H1 (cell line): Measurements from ENCODE around the gene GLI1. TPM values are rescaled to one million over a fixed set of nuclear protein-coding genes. Genes with fewer than 3 reads are reported as not detected.
A peak's percentile ranks its signal among the peaks of the same experiment; 100 is the strongest.

ENCODE experiments used
- CTCF ChIA-PET: fragments of 300-600 bp; sonication (Branson Sonifier 250); formaldehyde crosslinking; loops from one replicate; lab custom pipeline; 2021; ENCODE audit not compliant: partially characterized antibody; lab: Charles Lee
- POLR2A ChIA-PET: fragments of 300-600 bp; sonication (Branson Sonifier 250); formaldehyde crosslinking; loops from one replicate; lab custom pipeline; 2021; ENCODE audit warnings: inconsistent platforms; ENCODE audit not compliant: partially characterized antibody; lab: Charles Lee
- DNase-seq, 2 experiments: peaks; one replicate each; pipeline versions ENCODE4 v3.0.0 to v3.0.0-alpha.2; 2010 to 2022; ENCODE audit warnings: low spot score in 2 of 2, low read depth in 1 of 2, mixed read lengths in 1 of 2
- FAIRE-seq: peaks from 2 replicates; lab custom pipeline; 2011; peaks lifted over from hg19 to GRCh38; lab: Jason Lieb, UNC
- H2AFZ ChIP-seq: 2 replicates; pipeline ENCODE4 v1.8.1; 2012; ENCODE audit warnings: low read length, inconsistent platforms
- H2AK5ac ChIP-seq: 2 replicates; pipeline ENCODE4 v1.6.1; 2013; ENCODE audit warnings: low read depth, low read length
- H2BK120ac ChIP-seq: replicated peaks from 2 replicates; pipeline ENCODE3; 2013; ENCODE audit warnings: low read depth, low read length, inconsistent platforms
- H2BK12ac ChIP-seq: 2 replicates; pipeline ENCODE4 v1.6.1; 2013; ENCODE audit warnings: low read depth, low read length
- H2BK15ac ChIP-seq: 2 replicates; pipeline ENCODE4 v1.6.1; 2013; ENCODE audit warnings: low read length
- H2BK20ac ChIP-seq: 2 replicates; pipeline ENCODE4 v1.6.1; 2013; ENCODE audit warnings: low read length
- H2BK5ac ChIP-seq: 2 replicates; pipeline ENCODE4 v1.6.1; 2013; ENCODE audit warnings: low read depth, low read length
- H3K14ac ChIP-seq: 2 replicates; pipeline ENCODE4 v1.6.1; 2013; ENCODE audit warnings: inconsistent platforms; ENCODE audit not compliant: insufficient read length
- H3K18ac ChIP-seq: 2 replicates; pipeline ENCODE4 v1.6.1; 2013; ENCODE audit warnings: low read length; ENCODE audit errors: extremely low read depth
- H3K23ac ChIP-seq: 2 replicates; pipeline ENCODE4 v1.6.1; 2013; ENCODE audit warnings: inconsistent platforms; ENCODE audit not compliant: insufficient read length
- H3K23me2 ChIP-seq: 2 replicates; pipeline ENCODE4 v1.6.1; 2013; ENCODE audit warnings: low read depth, low read length
- H3K27ac ChIP-seq: 2 replicates; pipeline ENCODE4 v1.6.1; 2011; ENCODE audit warnings: low read depth, low read length, inconsistent platforms
- H3K27me3 ChIP-seq, 4 experiments: replicated peaks in 1 of 4; 1 replicate in 1 of 4; 2 replicates in 3 of 4; pipeline versions ENCODE4 v1.6.1 to v1.8.1; 2011 to 2013; ENCODE audit warnings: low read length in 3 of 4, mild to moderate bottlenecking in 3 of 4, inconsistent platforms in 2 of 4, mixed read lengths in 2 of 4, moderate library complexity in 1 of 4; ENCODE audit not compliant: control insufficient read depth in 3 of 4, insufficient read depth in 3 of 4; ENCODE audit errors: extremely low read depth in 1 of 4
- H3K36me3 ChIP-seq, 4 experiments: 2 replicates each; pipeline versions ENCODE4 v1.6.1 to v1.8.1; 2011 to 2013; ENCODE audit warnings: mild to moderate bottlenecking in 4 of 4, low read length in 3 of 4, moderate library complexity in 2 of 4, control low read depth in 1 of 4, inconsistent platforms in 1 of 4; ENCODE audit not compliant: insufficient read depth in 4 of 4, control insufficient read depth in 2 of 4
- H3K4ac ChIP-seq: replicated peaks from 2 replicates; pipeline ENCODE3; 2013; ENCODE audit warnings: low read length, low read depth, mixed read lengths, inconsistent platforms; ENCODE audit not compliant: insufficient read length
- H3K4me1 ChIP-seq, 4 experiments: replicated peaks in 1 of 4; 1 replicate in 1 of 4; 2 replicates in 3 of 4; pipeline versions ENCODE4 v1.6.1 to v1.8.1; 2011 to 2013; ENCODE audit warnings: low read length in 3 of 4, inconsistent platforms in 2 of 4, mixed read lengths in 1 of 4; ENCODE audit not compliant: insufficient read depth in 4 of 4, control insufficient read depth in 3 of 4
- H3K4me2 ChIP-seq, 2 experiments: 2 replicates each; pipeline versions ENCODE4 v1.6.1 to v1.8.1; 2011 to 2013; ENCODE audit warnings: low read depth in 2 of 2, low read length in 2 of 2, control low read depth in 1 of 2, inconsistent platforms in 1 of 2, mild to moderate bottlenecking in 1 of 2; ENCODE audit not compliant: insufficient read depth in 1 of 2
- H3K4me3 ChIP-seq, 4 experiments: fragments of 200-600, 300-600 bp in 1 of 4; sonication (generic), shearing (Covaris generic), sonication (Bioruptor Twin) in 1 of 4; 2 replicates each; pipeline versions ENCODE4 v1.5.1 to v1.8.1; 2011 to 2016; ENCODE audit warnings: low read length in 4 of 4, low read depth in 3 of 4, control low read depth in 2 of 4, inconsistent platforms in 2 of 4, mild to moderate bottlenecking in 2 of 4, mixed read lengths in 1 of 4, moderate library complexity in 1 of 4; ENCODE audit not compliant: insufficient read depth in 2 of 4; ENCODE audit errors: extremely low read depth in 1 of 4
- H3K56ac ChIP-seq: replicated peaks from 2 replicates; pipeline ENCODE3; 2013; ENCODE audit warnings: low read depth, mild to moderate bottlenecking, mixed read lengths, low read length, inconsistent platforms; ENCODE audit not compliant: insufficient read length
- H3K79me1 ChIP-seq: 2 replicates; pipeline ENCODE4 v1.6.1; 2013; ENCODE audit warnings: low read depth, low read length, control low read depth
- H3K79me2 ChIP-seq, 2 experiments: 2 replicates each; pipeline versions ENCODE4 v1.6.1 to v1.8.1; 2012 to 2013; ENCODE audit warnings: low read length in 2 of 2, mild to moderate bottlenecking in 2 of 2, inconsistent platforms in 1 of 2; ENCODE audit not compliant: insufficient read depth in 2 of 2, control insufficient read depth in 1 of 2
- H3K9ac ChIP-seq, 4 experiments: replicated peaks in 1 of 4; 1 replicate in 1 of 4; 2 replicates in 3 of 4; pipeline versions ENCODE4 v1.6.1 to v1.8.1; 2011 to 2013; ENCODE audit warnings: low read depth in 3 of 4, low read length in 3 of 4, control low read depth in 2 of 4, mild to moderate bottlenecking in 2 of 4, moderate library complexity in 2 of 4, inconsistent platforms in 1 of 4; ENCODE audit errors: extremely low read depth in 1 of 4
- H3K9me3 ChIP-seq, 2 experiments: 2 replicates each; pipeline versions ENCODE4 v1.6.1 to v1.8.1; 2012 to 2013; ENCODE audit warnings: mild to moderate bottlenecking in 2 of 2, moderate library complexity in 2 of 2, control low read depth in 1 of 2, inconsistent platforms in 1 of 2, low read depth in 1 of 2, low read length in 1 of 2, mixed read lengths in 1 of 2; ENCODE audit not compliant: insufficient read depth in 2 of 2
- H4K20me1 ChIP-seq, 2 experiments: replicated peaks in 1 of 2; 2 replicates each; pipeline versions ENCODE3 to v1.8.1; 2011 to 2013; ENCODE audit warnings: inconsistent platforms in 2 of 2, low read length in 2 of 2, mild to moderate bottlenecking in 1 of 2; ENCODE audit not compliant: insufficient read depth in 2 of 2, control insufficient read depth in 1 of 2
- H4K5ac ChIP-seq: 2 replicates; pipeline ENCODE4 v1.6.1; 2013; ENCODE audit warnings: low read length, low read depth, mixed read lengths, inconsistent platforms; ENCODE audit not compliant: insufficient read length
- H4K8ac ChIP-seq: 2 replicates; pipeline ENCODE4 v1.8.0; 2013; ENCODE audit warnings: mild to moderate bottlenecking, moderate library complexity, low read length, inconsistent platforms; ENCODE audit not compliant: insufficient read depth; ENCODE audit errors: extremely low read depth
- H4K91ac ChIP-seq: replicated peaks from 2 replicates; pipeline ENCODE3; 2013; ENCODE audit warnings: low read length, mixed read lengths, inconsistent platforms; ENCODE audit not compliant: insufficient read length
- MAFK ChIP-seq: IDR thresholded peaks from 2 replicates; pipeline ENCODE4 v1.6.1; 2012; ENCODE audit warnings: low read depth, mild to moderate bottlenecking, improper control_type of control experiment, low read length
- POLR2A ChIP-seq, 2 experiments: IDR thresholded peaks; 1 replicate in 1 of 2; 2 replicates in 1 of 2; pipeline ENCODE4 v1.6.1; 2011; ENCODE audit warnings: low read depth in 2 of 2, low read length in 2 of 2, mild to moderate bottlenecking in 2 of 2; ENCODE audit errors: control extremely low read depth in 1 of 2
- POU5F1 ChIP-seq: IDR thresholded peaks from 2 replicates; pipeline ENCODE4 v1.6.1; 2011; ENCODE audit warnings: low read depth, mild to moderate bottlenecking, low read length, moderate library complexity
- WGBS, 2 experiments: shearing (Covaris generic) in 1 of 2; methylation state at CpG; one replicate each; pipeline versions ENCODE4 v1.1.6 to v1.1.7; 2013 to 2015; ENCODE audit warnings: low lambda C conversion rate in 2 of 2, mixed read lengths in 2 of 2, inconsistent platforms in 1 of 2, low coverage in 1 of 2, missing lambda C conversion rate in 1 of 2; ENCODE audit not compliant: insufficient replicate concordance in 2 of 2, insufficient coverage in 1 of 2, insufficient read length in 1 of 2; ENCODE audit errors: extremely low coverage in 1 of 2, missing lambda C conversion rate in 1 of 2; 5-methylcytosine and 5-hydroxymethylcytosine counted together
- polyA plus RNA-seq, 7 experiments: library from polyadenylated mRNA; depleted of rRNA in 3 of 7; stranded (reverse) in 5 of 7; unstranded in 2 of 7; fragments of >200 nt in 5 of 7; fragments of 200-250 nt in 2 of 7; gene quantifications; 1 replicate in 5 of 7; 2 replicates in 1 of 7; 4 replicates in 1 of 7; pipeline versions ENCODE4 v1.2.1 to v1.2.3, GENCODE V29; 2011 to 2013; ENCODE audit warnings: missing spikeins in 2 of 7, mixed read lengths in 2 of 7
- total RNA-seq: library from RNA; stranded (reverse); fragmentation: NEBNext Ultra II Directional; extraction: Animal tissue kit (Norgen Biotek cat#: 25700); gene quantifications from 2 replicates; pipeline ENCODE4 v1.2.1, GENCODE V29; 2021

Gene GLI1
- total and polyA plus RNA-seq, 2 of the 8 experiments (the other 6 are each of a cell fraction or from before 2014, with no cell fraction given) = 23.5 to 25.3 TPM

DNA sequence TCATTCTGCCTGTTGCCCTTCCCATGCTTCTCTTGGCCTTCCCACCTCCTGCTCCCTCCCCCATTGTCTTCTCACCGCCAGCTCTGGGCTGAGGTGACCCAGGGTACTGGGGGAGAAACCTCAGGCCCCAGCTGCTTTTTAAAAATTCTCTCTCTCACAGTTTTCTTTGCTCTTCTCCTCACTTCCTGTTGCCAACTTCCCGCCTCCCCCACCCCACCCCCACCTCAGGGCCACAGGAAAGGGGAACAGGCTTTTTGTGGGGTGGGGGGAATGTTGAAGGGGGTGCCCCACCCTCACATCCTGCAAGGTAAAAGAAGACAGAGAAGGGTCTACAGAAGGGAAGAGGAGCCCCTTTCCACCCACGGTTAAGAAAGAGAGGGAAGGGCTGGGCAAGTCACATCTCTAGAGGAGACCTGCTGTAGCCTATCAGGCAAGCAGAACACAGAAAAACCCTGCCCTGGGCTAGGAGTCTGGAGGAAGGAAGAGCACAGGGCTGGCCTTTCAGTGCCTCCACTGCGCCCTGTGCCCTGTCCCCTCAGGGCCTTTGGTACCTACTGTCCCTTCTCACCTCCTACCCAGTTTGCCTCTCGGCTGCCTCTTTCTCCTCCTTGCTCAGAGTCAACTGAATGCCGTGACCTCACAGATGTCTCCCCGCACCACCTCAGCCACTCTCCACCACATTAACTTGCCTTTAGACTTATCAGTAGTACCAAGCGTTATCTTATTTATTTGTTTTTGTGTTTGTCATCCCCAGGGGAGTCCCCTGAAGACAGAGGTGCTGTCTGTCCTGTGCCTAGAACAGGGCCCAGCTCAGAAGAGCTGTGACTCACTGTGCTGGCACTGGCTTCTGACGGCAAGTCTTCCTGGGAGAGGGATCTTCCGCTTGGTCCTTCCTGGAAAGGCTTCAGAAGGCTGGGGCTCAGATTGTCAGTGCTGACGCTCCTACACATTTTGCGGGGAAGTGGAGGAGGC, 18.4 kb downstream of the GLI1 start:
- H3K9ac ChIP-seq = no peak overlapping the region
- H3K27me3 ChIP-seq = peaks cover 20 to 43% (median 40%) of the 10 kb centered on the region in 4 experiments
- no peaks in the 10 kb centered on the region for H3K79me2 ChIP-seq
- H3K56ac ChIP-seq = no peak overlapping the region
- no peak overlapping the region for H2AFZ ChIP-seq
- DNase-seq (no peak), FAIRE-seq (no peak)
- no peak overlapping the region for H2BK120ac ChIP-seq
- peak overlapping the region; percentile 36; the same call in 1 of the 2 replicates for H2BK15ac ChIP-seq
- ChIA-PET POLR2A (interaction anchor here (1.1 to 1.4 kb wide), 3 partner anchors 48 to 237 kb away, joined by 3 to 5 read pairs (median 4); partner anchors contain the start of gene DCTN2), CTCF (interaction anchor here (1.0 to 25.1 kb wide), 6 partner anchors 9 to 251 kb away, joined by 4 to 441 read pairs (median 6); partner anchors contain the start of genes GLI1, INHBE and MARS1)
- WGBS, 2 experiments = 88% methylated on average over 10 of the region's 12 CpGs; no CpG with 5 or more reads in 1 of the 2 experiments
- H4K8ac ChIP-seq = peak overlapping the region; percentile 11; the same call in 1 of the 2 replicates
- peak overlapping the region; percentile 24; the same call in 1 of the 2 replicates for H3K18ac ChIP-seq
- H3K4me1 ChIP-seq = peaks cover 0 to 25% (median 11%) of the 10 kb centered on the region in 4 experiments; a peak in 6 of 7 replicates
- peak overlapping the region; percentile 7; the same call in 1 of the 2 replicates for H2BK5ac ChIP-seq
- no peak overlapping the region for H4K91ac ChIP-seq
- H2AK5ac ChIP-seq = no peak overlapping the region; the same call in 1 of the 2 replicates
- H3K9me3 ChIP-seq = no peaks in the 10 kb centered on the region
- no peak overlapping the region for H3K4me3 ChIP-seq
- no peaks in the 10 kb centered on the region for H3K36me3 ChIP-seq
- peak overlapping the region; percentile 4; the same call in 1 of the 2 replicates for H2BK12ac ChIP-seq
- peaks cover 0 to 4% of the 10 kb centered on the region in 2 experiments for H4K20me1 ChIP-seq
- peak overlapping the region; percentile 78; the same call in 1 of the 2 replicates for H2BK20ac ChIP-seq
- peaks cover 8% of the 10 kb centered on the region; the same call in 1 of the 2 replicates for H3K23me2 ChIP-seq
- no peak overlapping the region for H3K27ac ChIP-seq
- no peak overlapping the region for H3K23ac ChIP-seq
- no peak overlapping the region for H3K4ac ChIP-seq
- H3K4me2 ChIP-seq = no peak overlapping the region
- H4K5ac ChIP-seq = no peak overlapping the region
- TF ChIP-seq POU5F1 (no peak), POLR2A (IDR thresholded peaks at IDR 0.05; ENCODE audit: control extremely low read depth in 1 of 2, low read depth in 2 of 2, low read length in 2 of 2) (no peak), MAFK (no peak)
- no peak overlapping the region for H3K14ac ChIP-seq
- no peaks in the 10 kb centered on the region for H3K79me1 ChIP-seq
